HG03575 (cell line): Measurements from ENCODE around the gene GPER1.

ENCODE experiments used
- ATAC-seq: cut with Tn5 transposase; IDR thresholded peaks from one replicate; pipeline ENCODE4 v1.9.1; 2021; ENCODE audit not compliant: unreplicated experiment, insufficient number of reproducible peaks, low FRiP score; ENCODE audit errors: extremely low read depth

GPER1 gene

DNA sequence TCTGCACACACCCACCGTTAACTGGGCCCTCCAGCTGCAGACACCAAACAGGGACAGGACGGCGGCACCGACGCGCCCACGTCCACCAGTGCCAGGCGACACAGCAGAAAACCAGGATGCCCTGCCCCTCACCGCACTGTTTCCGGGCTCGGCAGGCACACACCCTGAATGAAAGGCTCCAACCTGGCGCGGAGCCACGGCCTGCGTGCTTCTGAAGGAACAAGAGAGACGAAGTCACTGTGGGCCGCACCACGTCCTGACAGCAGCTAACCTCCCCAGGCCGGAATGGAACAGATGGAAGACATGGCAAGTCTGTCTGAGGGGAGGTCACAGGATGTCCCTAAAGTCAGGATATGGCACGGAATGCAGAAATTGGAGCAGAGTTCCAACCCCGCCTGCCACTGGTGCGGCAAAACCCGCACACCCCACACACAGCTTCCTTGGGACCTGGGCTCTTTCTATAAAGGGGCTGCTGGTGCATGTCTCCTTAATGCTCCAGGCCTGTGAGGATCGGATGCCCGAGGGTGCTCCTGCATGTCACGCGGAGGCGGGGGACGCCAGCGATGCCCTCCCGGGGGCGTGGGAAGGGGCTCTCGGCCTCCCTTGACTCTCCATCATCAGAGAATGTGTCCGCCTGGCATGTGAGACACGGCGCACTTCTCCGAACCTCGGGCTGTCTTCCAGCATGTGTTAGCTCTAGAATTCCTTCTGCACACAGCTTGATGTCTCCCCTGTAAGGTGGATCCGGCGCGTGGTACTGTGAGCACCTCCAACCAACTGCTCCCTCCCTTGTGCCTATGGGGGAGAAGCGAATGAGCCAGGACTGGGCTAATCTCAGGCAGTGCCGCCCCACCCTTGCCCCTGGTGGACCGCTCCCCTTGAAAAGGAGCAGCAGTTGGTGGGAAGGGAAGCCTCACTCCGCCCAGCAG is 3.9 kb upstream of the GPER1 start:
- ATAC-seq = no peak

DNA sequence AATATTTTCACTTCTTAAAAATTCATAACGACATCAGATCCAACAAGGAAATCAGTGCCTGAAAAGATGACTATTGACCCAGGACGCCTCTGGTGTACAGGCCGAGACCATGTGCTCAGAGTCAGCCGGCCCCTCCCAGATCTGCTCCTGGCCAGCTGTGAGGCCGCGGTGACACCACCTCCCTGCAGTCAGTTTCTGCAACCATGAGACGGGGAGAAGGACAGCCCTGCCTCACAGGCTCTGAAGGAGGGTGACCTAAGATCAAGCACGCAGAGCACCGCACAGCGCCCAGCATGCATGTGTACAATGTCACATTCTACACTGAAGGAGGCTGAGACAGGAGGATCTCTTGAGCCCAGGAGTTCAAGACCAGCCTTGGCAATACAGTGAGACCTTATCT is 2.6 kb upstream of the GPER1 start:
- no peak for ATAC-seq

DNA sequence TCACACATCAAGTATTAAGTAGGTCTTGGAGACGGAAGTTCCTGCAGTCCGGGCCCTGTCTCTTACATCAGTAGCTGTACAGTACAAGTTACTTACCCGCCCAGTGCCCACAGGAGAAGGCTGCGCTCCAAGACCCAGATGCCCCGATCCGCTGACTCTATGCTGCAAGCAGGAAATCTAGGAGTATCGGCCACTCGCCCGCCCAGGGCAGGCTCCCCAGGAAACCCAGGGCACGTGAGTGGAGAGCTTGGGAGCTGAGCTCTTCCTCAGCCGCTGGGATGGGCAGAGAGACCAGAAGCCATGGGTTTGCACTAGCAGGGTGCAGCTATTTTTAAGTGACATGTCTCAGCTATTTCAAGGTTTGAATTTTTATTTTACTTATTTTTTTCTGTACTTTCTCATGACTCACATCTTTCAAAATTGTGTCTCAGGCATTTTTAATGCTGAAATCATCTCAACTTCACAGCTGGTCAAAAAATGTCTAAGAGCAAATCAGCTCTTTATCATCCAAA is 1.9 kb upstream of the GPER1 start:
- no peak for ATAC-seq

DNA sequence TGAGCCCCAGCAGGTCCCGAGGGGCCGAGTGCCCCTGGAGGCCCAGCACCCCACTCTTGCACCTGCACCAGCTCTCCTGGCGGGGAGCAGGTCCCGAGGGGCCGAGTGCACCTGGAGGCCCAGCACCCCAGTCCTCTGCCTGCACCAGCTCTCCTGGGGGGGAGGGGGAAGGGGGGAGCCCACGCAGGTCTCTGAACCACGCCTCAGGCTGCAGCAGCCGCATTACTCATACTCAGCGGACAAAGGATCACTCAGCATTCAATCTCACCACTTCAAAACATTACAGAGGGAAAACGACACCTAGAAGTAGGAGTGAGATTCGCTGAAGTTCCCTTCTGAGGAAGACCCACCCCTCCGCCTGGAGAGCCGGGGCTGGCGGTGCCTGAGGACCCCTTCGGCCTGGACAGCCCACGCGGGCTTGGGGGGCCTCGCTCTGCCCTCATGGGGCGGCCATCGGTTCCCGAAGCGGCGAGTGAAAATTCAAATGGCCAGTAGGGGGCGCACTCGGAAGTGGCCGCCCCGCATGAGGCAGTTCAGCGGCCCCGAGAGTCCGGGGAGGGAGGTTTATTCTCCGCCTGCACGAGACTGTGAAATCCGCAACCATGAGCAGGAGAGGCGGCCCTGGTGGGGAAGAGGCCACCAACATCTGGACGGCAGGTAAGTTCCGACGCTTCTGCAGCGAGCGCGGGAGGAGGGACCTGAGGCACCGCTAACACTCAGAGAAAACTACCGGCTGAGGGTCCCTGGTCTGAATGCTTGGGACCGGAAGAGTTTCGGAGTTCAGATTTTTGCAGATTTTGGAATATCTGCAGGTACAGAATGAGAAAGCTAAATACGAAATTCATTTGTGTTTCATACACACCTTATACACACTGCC is 1.1 kb upstream of the GPER1 start:
- no peak for ATAC-seq

DNA sequence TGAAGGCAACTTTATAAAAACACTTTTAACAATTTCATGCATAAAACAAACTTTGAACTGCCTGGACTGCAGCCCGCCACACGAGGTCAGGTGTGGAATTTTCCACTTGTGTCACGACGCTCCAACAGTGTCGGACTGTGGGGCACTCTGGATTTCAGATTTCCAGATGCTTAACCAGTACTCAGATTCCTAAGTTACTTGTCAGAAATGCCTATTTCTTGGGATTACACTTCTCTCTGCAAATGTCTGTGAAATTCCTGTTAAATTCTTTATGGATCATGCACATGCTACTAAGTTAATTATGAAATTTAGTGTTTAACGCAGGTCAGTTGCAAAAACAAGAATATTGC is 473 bp upstream of the GPER1 start:
- ATAC-seq = no peak

DNA sequence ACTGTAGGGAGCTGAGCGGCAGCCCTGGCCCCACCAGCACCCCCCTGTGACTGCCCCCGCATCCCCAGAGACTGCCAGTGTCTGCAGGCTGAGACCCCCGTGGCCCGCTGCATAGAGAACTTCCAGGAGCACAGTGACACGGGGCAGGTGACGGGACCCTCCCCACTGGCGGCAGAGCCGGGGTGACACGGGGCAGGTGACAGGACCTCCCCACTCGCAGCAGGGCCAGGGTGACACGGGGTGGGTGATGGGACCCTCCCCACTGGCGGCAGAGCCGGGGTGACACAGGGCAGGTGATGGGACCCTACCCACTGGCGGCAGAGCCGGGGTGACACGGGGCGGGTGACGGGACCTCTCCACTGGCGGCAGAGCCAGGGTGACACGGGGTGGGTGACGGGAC is 2.3 kb downstream of the GPER1 start:
- no peak for ATAC-seq

DNA sequence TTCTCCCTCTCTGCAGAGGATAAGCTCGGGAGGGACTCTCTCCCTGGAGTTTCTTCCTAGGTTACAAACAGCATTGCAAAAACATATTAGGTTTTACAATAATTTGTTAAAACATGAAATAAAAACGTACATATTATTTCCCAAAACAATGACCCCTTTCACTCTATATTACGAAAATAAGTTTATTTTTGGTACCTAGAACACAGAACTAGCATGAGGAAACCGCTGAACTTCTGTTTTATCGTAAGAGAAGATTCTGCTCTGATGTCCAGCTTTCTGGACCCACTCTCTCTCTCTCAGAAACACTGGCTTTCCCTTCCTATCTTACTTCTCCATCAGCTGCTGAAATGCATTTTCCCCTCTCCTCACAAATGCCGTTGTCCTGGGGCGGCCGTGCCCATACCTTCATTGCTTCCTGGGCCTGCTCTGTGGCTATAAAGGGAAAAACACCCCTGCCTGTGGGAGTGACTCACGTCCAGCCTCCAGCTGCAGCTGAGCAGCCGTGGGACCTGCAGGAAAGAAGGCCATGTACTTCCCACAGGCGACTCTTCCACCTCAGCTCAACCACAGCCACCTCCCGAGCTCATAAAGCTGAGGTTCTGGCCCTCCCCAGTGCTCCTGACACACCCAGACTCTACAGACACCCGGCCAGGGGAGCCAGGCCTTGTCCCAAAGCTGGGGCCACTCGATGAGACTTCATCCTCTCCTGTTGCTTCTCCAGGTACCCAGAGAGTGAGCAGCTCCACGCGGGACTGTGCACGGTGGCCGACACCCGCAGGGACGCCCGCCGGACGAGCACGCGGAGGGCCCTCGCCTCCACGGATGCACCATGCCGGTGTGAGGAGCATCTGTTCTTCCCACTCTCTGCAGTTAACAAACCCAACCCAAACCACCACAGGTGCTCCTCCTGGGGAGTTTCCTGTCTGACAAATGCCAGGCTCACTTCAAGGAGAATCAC is 3.1 kb downstream of the GPER1 start:
- ATAC-seq = no peak

DNA sequence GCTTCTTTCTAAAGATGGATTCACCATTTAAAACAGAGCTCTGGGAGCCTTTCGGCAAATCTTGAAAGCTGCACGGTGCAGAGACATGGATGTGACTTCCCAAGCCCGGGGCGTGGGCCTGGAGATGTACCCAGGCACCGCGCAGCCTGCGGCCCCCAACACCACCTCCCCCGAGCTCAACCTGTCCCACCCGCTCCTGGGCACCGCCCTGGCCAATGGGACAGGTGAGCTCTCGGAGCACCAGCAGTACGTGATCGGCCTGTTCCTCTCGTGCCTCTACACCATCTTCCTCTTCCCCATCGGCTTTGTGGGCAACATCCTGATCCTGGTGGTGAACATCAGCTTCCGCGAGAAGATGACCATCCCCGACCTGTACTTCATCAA is 3.7 kb downstream of the GPER1 start:
- no peak for ATAC-seq

DNA sequence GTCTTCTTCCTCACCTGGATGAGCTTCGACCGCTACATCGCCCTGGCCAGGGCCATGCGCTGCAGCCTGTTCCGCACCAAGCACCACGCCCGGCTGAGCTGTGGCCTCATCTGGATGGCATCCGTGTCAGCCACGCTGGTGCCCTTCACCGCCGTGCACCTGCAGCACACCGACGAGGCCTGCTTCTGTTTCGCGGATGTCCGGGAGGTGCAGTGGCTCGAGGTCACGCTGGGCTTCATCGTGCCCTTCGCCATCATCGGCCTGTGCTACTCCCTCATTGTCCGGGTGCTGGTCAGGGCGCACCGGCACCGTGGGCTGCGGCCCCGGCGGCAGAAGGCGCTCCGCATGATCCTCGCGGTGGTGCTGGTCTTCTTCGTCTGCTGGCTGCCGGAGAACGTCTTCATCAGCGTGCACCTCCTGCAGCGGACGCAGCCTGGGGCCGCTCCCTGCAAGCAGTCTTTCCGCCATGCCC is 4.3 kb downstream of the GPER1 start:
- no peak for ATAC-seq

DNA sequence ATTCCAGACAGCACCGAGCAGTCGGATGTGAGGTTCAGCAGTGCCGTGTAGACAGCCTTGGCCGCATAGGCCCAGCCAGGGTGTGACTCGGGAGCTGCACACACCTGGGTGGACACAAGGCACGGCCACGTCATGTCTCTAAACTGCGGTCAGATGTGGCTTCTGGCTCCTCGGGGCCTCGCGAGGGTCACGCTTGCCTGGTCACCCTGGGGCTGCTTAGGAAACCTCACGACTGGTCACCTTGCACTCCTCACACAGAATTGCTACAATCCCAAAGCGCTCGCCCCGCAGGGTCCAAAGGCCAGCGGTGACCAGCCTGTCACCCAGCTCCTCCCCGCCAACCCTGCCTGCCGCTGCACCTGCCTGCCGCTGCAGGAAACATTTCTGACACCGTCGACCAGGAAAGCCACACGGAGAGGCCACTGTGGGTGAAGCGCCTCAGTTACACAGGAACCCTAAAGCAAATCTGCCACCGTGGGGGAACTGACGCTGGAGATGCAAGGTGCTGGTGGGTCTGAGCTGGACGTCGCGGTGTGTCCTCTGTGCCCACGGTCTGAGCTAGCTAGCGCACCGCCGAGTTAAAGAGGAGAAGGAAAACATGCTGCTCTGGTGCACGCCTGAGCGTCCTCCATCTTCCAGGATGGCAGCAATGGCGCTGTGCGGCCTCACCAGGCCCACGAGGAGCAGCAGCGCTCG is 5.0 kb downstream of the GPER1 start:
- ATAC-seq = no peak

DNA sequence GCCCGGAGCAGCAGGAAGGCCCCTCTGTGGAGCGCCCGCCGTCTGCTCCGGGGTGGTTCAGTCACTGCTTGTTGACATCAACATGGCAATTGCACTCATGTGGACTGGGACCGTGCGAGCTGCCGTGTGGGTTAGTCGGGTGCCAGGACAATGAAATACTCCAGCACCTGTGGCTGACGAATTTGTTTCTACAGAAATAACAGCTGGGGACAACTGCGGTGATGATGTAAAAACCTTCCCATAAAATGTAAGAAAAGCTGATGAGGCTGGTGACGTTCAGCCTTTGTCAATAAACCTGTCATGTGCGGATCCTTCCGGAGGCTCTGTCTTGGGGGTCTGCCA is 5.6 kb downstream of the GPER1 start:
- ATAC-seq = no peak

DNA sequence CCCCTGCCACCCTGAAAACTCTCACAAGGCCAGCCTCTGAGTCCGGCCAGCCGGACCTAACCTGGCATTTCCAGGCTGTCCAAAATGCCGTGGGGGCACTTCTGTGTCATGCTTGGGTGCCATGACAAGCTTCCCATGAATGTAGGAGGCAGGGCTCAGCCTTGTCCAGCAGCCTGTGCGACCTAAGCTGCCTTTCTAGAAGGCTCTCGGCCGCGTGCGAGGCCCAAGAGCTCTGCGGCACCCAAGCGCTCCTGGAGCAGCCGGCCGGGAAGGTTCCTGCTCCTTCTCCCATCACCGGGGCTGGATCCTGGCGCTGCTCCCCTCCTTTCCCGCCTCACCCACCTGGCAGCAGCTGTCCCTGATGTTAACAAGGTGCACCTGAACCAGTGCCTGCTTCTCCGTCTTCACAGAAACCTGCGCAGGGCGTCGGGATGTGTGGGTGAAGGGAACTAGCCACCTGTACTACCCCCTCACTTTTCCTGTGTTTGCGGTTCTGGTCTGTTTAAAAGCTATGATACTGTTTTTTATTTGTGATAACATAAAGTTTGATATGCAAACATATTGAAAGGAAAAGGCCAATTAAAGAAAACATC is 6.1 kb downstream of the GPER1 start:
- ATAC-seq = no peak

DNA sequence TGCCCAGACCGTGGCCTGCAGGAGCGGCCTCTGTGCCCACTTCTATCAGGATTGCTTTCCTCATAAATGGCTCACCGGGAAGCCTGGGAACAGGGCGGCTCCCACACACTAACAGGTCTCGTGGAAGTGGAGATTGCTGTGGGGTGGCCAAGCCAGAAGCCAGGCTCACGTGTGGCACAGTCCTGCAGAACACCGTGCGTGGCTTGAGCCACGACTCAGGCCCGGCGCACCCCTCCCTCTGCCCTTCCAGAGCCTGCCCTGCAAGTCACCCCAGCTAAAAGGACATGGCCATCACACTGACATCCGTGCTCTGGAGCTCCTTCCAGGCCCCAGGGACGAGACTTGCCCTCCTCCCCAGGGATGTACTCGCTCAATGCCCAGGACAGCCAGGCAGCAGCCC is 7.0 kb downstream of the GPER1 start:
- no peak for ATAC-seq

DNA sequence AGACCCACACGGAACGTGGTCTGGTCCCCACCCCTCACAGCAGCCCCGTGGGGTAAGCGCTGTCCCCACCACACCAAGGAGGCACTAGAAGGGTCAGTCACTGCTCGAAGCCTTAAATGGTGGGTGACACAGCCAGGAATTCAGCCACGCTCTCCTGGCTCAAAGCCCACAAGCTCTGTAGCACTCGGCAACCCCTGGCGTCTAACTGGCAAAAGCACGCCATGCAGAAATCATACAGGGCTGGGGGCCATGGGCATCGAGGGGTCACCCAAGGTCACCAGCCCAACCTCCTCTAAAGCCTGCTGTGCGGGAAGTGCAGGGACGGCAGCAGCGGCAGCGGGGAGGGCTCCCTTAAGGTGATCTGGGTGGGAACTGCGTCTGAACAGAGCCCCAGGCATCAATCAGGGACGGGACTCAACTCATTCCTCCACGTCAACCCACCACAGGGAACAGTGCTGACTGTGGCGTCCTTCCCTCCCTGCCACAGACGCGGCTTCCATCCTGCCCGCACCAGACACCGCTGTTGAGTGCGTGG is 7.8 kb downstream of the GPER1 start:
- no peak for ATAC-seq

DNA sequence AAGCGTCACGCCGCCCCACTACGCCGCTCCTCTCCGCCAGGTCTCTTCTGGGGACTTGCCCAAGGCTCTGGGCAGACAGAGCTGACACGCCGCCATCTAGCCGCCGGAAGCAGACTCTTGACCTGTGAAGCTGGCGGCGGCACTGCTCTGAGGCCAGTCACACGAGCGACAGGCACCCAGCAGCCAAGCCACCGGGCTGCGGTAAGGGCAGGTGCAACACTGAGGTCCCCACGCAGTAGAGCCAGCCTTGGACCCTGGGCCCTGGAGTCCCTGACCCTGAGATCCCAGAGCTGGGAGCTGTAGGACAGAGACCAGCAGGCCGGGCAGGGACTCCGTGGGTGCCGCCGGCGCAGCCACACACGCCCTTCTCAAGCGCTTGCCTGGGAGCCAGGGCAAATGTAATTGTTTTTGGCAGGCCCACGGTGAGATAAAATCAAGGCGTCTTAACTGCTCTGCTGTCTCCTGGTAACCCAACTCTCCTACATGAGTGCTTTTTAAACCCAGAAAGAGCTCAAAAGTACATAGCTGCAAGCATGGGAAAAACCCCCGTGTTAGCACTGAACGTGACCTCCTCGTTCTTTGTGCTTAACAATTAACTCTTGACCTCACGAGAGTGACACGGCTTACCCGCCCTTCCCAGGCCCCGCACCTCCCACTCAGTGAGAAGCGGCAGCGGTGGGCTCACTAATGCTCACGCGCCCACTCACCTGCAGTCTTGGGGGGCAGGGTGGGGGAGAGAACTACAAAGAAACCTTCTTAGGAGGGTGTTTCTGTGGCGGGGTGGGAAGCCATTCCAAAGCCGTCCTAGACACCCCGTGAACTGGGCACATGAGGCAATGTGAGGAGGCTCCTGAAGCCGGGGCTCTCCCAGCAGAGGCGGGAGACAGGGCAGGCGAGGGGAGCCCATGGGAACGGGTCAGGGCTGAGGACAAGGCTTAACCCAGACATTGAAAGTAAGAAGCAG is 8.5 kb downstream of the GPER1 start:
- ATAC-seq = no peak

DNA sequence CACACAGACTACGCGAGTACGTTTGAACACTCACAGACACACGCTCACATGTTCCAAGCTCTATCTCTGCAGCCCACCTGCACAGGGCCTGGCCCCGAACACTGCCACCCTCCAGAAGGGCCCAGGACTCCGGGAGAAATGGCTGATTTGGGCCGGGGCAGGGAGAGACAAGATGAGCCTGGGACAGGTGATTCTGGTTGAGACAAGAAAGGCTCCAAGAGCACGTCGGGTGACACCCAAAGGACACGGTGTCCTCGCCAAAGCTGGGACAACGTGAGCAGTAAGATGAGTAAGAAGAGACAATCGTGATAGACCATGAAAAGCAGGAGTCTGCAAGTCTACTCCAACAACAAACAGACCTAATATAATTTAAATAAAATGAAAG is 9.2 kb downstream of the GPER1 start:
- ATAC-seq = no peak
